ENCODE measurements around the gene EVX1. TPM values are rescaled to one million over a fixed set of nuclear protein-coding genes. Genes with fewer than 3 reads are reported as not detected.

Gene EVX1
- total RNA-seq, 1 experiment from 2014 or later: not detected

DNA sequence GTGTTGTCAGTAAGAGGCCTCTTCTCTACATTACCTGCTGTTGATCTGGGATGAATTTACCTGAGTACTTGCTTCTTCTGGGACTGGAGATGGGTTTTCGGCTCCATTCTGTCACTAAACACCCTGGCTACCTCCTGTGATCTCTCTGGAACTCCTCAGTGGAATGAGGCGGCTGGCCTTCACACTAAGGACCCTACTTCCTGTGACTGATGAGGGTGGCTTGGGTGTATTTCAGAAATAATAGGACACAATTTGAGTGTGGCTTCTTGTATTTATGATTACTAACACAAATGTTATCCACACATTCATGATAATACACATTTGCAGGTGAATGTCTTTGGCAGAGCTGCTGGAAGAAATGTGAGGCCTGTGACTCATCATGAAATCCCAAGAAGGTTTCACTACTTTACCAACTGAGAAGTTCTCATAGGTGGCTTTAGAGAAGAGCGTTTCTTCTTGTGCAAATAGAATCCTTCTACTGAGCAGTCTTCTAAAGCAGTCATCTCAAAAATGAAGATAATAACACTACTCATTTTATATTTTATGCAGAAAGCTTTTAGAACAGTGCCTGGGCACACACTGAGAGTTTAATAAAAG is 21.3 kb upstream of the EVX1 start:
- in situ Hi-C loops (cut with HindIII; ENCODE audit: low sequenced_read_pairs): no loop called here

GRCh38 chr7:27223941-27224575 is 18.5 kb upstream of the EVX1 start:
- in situ Hi-C loops (cut with HindIII; ENCODE audit: low sequenced_read_pairs): no loop called here
- DNase-seq (ENCODE audit: low spot score): no peak

More for the DNA sequence above, 21.3 kb upstream of the EVX1 start:
- DNase-seq (ENCODE audit: low spot score): no peak

DNA sequence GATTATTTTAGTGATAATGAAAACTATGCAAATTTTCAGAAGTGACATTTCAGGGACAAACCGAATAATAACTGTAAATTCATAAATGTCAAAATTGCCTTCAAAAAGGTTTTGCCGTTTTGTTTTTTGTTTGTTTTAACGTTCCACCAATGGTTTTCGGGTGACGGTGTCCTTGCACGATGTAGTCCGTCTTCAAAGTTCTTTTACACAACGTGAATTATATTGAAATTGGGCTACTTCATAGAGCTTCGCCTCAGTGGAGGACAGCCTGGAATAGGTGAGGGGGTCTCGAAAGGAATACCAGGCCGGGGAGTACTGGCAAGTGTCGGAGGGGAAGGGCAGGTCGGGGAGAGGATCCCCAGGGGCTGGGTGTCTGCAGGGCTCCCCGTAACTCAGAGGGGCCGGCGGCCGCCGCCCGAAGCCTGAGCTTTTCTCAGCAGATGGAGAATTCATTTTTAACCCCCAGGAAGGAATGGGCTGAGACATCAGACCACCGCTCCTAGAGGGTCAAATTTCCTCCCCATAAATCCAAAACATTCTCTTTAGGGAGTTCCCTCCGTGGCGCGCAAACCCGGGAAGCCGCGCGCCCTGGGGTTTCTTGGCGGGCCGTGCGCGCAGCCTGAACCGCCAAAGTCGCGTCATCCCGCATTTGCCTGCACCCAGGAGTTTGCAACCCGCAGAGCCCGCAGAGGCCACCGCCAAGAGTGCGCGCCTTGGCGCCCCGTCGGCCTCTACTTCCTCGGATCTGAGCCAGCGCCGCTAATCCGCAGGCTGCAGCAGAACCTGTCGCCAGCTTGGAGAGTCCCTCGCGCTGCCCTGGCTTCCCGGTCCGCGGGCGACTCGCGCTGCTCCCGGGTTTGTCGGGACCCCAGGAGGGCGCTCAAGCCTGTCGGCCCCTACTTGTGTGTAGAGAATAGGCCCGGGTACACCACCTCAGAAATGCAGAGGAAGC is 17.3 kb upstream of the EVX1 start:
- in situ Hi-C loops (cut with HindIII; ENCODE audit: low sequenced_read_pairs): no loop called here
- DNase-seq (ENCODE audit: low spot score): no peak

DNA sequence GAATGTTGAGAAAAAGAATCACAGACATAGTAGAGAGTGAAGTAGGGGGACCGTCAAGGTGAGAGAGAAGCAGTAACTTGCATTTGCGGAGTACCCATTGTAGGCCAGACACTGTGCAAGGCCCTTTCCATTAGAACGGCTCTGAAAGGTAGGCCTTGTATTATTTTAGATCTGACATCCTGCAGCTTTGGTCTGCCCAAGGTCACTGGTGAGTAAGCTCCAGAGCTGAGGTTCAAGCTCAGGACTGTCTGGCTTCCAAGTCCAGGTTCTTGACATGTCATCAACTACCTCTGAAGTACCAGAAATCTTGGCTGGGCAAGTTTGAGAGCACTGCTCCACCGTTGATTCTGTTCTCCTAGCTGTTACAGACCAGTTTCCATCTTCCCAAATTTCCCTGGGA is 13.2 kb upstream of the EVX1 start:
- no peak for DNase-seq (ENCODE audit: low spot score)
- in situ Hi-C loops (cut with HindIII; ENCODE audit: low sequenced_read_pairs): no loop called here

DNA sequence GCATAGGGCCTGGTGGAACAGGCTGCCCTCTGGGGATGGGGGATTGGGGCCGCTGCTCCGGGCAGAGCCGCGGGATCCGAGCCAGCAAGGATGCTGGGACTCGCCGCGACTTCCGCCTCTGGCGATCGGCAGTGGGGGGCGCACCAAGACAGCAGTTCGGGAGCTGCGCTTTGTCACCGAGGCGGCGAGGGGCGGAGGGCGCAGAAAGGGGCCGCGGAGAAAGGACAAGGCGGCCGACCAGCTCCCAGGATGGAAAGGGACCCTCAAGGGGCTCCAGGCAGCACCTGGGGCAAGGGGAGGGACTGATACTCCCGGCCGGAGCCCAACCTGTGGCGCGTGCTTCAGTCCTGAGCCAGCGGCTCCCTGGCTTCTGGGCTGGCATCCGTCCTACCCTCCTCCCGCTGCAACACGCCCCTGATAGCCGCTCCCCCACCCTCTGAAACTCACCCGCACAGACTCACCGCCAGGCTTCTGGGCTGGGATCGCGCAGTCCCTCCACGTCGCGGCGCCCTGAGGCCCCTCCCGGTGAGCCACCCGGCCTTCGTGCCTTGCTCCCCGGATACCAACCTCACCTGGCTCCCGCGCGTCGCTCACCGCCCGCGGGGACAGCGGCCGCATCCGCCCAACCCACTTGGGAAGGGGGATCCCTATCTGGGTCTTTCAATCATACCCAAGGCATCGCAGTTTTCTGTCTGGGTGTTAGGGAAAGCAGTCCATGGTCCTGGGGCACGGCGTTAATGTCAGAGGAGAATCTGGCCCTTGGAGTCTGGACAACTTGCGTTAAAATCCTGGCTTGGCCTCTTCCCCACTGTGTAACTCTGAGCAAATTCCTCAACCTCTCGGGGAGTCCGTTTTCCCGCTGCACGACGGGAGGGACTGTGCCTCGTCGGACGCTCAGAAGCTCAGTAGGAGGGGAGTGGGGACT is 7.0 kb upstream of the EVX1 start:
- DNase-seq (ENCODE audit: low spot score): no peak
- in situ Hi-C loops (cut with HindIII; ENCODE audit: low sequenced_read_pairs): no loop called here

DNA sequence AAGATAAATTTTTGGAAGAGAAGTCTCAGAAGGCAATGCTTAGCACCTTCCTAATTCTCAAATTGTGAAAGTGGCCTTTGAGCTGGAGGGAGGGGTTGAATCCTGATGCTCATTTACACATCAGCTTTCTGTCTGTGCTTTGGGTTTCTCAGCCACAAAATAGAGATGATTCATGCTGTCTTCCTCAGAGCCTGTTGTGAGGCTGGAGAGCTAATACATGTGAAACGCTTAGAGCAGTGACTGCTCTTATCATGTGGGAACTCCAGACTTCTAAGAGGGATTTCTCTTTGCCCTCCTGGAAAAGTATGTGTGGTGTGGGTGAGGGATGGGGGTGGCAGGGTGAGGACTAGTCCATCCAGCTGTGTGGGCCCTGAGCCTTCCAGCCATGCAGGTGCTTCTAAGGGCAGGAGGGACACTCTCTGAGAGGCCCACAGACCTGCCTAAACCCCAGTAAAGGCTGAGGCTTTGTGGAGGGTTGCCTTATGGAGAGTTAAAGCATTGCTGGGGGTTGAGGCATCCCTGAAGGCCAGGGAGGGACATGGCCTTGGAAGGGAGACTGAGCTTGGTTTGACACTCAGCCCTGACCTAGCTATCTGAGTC is 4.8 kb upstream of the EVX1 start:
- in situ Hi-C loops (cut with HindIII; ENCODE audit: low sequenced_read_pairs): no loop called here
- DNase-seq (ENCODE audit: low spot score): no peak

DNA sequence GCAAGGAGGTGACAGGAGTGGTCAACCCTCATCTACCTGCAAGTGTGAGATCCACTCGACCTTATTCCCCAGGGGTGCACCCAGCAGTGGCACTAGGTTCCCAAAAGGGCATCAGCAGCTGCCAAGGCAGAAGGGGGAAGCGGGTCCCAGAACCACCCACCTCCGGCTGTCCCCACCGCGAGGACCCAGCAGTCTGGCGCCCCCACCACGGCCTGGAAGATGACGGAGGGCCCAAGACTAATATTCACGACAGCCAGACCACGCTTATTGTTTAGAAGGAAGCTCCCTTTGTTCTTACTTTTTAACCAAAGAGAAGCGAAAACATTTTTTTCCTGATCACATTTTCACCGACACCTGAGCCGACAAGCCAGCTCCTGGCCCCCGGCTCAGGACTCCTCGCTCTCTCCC is 3.6 kb upstream of the EVX1 start:
- DNase-seq (ENCODE audit: low spot score): no peak
- in situ Hi-C loops (cut with HindIII; ENCODE audit: low sequenced_read_pairs): no loop called here

DNA sequence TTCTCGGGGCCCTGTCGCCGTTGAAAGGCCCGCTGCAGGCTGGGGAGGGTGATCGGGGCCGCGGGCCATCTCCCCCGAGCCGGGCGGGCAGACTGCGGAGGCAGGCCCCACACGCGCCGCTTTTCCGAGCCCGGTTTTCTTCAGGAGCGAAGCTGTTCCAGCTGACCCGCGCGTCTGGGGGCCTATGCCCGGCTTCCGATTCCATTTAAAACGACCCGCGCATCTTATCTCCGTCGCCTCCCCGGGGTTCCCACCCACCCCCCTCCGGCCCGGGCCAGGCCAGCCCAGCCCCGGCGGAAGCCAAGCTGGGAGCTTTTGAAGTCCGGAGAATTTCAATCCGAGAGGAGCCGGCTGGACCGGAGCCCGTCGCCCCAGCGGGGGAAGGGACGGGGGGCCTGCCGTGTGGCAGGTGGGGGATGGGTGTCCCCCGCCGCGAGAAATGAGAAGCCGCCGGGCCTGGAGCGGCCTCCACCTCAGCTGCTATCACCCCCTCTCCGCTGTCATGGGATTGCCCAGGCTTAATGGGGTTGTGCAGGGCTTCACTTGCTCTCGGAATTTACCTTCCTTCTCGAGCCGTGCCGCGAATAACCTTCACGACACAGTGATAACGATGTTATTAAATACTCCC is 3.1 kb upstream of the EVX1 start:
- in situ Hi-C loops (cut with HindIII; ENCODE audit: low sequenced_read_pairs): no loop called here
- DNase-seq (ENCODE audit: low spot score): no peak

GRCh38 chr7:27240015-27240731 is 2.4 kb upstream of the EVX1 start:
- in situ Hi-C loops (cut with HindIII; ENCODE audit: low sequenced_read_pairs): no loop called here
- DNase-seq (ENCODE audit: low spot score): no peak

DNA sequence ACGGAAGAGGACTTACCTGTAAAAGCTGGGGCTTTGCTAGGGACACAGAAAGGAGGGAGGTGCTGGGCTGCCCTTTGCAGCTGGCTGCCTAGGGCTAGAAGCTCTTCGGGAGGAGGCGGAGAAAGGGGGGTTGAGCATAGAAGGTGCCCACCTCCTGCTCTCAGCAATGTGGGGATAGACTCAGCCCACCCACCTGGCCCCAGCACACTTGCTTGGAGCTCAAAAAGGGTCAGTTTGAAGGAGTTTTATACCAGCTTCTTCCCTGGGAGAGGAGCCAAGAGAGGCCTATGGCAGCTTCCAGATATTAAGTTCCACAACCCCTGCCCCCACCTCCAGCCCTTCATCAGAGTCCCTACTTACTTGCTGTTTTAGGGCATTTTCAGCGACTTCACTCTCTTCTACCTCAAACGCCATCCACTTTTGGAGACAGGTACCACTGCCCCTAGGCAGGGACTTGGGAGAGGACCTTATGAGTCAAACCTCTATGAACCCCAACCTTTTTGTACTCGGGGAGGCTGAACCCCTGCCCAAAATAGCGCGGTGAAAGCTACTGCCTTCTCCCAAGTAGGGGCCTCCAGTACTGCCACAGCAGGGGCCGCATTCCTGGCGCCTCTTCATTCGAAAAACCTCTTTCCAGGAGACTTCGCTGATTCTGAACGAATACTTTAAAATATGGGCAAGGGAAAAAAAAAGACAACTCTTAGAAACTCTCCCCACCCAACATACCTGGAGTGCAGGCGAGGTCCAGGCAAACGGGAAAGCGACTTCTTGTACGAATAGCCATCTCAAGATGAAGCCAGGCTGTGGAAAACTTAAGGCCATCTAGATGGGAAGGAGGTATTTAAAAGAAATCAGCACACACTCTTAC is 1.2 kb upstream of the EVX1 start:
- DNase-seq (ENCODE audit: low spot score): no peak
- in situ Hi-C loops (cut with HindIII; ENCODE audit: low sequenced_read_pairs): no loop called here

DNA sequence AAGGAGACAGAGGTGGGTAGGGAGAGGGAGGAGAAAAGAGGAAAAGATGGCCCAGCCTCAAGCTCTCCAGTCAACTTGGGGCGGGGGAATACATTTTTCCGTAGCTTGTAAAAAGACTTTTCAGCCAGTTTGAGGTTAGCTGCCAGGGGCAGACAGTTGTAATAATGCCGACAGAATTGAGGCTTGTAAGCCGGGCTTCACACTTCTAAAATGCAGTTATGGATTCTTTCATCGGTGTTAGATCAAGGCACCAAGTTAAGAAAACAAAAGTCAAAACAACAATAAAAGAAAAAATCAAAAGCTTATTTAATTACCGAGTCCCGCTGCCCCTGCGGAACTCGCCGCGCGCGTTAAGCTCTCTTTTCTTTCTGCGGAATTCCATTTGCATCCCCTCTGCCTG is 448 bp upstream of the EVX1 start:
- in situ Hi-C loops (cut with HindIII; ENCODE audit: low sequenced_read_pairs): no loop called here
- no peak for DNase-seq (ENCODE audit: low spot score)

DNA sequence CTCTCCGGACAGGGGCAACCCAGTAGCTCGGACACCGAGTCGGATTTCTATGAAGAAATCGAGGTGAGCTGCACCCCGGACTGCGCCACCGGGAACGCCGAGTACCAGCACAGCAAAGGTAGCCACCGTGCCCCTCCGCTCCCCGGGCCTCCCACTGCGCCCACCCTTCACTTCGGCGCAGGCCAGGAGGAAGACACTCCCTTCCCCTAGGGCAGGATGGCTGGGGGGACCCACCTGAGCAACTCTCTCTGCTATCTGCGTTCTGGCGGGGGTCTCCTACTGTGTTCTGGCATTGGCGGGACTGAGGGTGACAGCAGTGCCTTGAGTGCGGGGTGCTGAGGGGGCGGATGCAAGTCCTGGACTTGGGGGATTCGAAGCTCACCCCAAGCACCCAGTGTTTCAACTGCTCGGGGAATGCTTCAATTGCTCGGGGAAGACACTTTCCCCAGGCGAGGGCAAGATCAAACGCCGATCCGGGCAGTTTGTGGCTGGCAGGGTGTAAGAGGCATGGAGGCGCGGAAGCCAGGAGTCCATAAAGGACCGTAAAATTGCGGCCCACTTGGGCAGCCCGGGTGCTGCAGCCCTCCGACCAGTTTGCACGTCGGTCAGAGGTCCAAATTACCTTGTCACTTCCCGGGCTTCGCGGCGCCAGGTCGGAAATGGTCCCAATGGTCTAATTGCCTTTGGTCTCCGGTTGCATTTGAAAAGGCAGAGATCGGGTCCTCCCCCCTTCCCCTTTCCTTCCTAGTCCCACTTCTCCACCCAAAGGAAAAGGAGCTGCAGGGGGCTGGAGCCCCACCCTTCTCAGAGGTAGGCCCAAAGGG is 950 bp downstream of the EVX1 start:
- in situ Hi-C loops (cut with HindIII; ENCODE audit: low sequenced_read_pairs): no loop called here
- no peak for DNase-seq (ENCODE audit: low spot score)

- in situ Hi-C loops (cut with HindIII; ENCODE audit: low sequenced_read_pairs): no loop called here
- no peak for DNase-seq (ENCODE audit: low spot score)
These were observed 2.0 kb downstream of the EVX1 start for GRCh38 chr7:27244488-27245123.

DNA sequence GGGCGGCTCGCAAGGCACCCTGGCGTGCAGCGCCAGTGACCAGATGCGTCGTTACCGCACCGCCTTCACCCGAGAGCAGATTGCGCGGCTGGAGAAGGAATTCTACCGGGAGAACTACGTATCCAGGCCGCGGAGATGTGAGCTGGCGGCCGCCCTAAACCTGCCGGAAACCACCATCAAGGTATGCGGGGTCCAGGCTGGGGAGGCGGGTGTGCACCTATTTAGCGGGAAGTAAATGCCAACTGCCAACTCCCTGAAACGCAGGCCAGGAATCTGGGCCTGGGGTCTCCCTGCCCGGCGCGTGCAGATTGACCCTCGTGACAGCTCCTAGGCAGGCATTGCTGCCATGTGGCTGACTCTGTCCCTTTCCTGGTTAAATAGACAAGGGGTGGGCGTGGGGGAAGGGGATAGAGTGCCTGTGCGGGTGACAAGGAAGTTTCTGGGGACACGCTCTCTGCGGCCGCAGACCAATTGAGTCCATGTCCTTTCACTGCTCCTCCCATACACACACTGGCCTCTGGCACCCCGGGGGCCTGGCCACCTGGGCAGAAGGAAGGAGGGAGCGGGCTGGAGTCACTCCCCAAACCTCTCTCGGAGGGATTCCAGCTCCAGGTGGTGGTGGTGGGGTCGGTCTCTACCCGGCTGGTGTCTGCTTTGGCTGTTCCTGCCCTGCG is 2.7 kb downstream of the EVX1 start:
- in situ Hi-C loops (cut with HindIII; ENCODE audit: low sequenced_read_pairs): no loop called here

More for the DNA sequence above, 2.7 kb downstream of the EVX1 start:
- no peak for DNase-seq (ENCODE audit: low spot score)

Data from G401 (cell line).